GM12874 (cell line): ENCODE measurements around the gene XIRP2.

Source experiments
- TF ChIP-seq, protein P1 (sequence below): IDR thresholded peaks from 2 replicates; pipeline ENCODE4 v1.5.1; 2011; ENCODE audit warnings: low read depth, mild to moderate bottlenecking, control low read depth, low read length, moderate library complexity; ENCODE audit not compliant: insufficient read depth

Gene XIRP2

GRCh38 chr2:167115541-167115940 is 227.3 kb downstream of the XIRP2 start:
- TF ChIP-seq, protein P1, sequence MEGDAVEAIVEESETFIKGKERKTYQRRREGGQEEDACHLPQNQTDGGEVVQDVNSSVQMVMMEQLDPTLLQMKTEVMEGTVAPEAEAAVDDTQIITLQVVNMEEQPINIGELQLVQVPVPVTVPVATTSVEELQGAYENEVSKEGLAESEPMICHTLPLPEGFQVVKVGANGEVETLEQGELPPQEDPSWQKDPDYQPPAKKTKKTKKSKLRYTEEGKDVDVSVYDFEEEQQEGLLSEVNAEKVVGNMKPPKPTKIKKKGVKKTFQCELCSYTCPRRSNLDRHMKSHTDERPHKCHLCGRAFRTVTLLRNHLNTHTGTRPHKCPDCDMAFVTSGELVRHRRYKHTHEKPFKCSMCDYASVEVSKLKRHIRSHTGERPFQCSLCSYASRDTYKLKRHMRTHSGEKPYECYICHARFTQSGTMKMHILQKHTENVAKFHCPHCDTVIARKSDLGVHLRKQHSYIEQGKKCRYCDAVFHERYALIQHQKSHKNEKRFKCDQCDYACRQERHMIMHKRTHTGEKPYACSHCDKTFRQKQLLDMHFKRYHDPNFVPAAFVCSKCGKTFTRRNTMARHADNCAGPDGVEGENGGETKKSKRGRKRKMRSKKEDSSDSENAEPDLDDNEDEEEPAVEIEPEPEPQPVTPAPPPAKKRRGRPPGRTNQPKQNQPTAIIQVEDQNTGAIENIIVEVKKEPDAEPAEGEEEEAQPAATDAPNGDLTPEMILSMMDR, result no peak

DNA sequence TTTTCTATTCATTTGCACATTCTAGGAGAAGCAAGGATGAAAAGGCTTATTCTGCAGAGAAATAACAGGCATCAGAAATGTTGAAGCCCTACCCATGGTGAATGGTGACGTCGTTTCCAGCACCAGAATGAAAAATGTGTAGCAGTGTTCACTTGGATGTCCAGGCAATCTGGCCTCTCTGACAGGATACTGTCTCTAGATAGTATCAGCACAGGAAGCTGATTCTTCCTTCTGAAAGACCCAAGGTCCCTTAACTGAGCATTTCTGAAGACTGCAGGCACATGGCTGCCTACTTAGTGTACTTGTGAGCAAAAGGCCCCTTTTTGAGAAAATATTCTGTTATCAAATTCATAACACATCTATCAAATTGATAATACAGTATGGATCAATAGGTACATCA is 234.1 kb downstream of the XIRP2 start:
- TF ChIP-seq, protein P1, result no peak

DNA sequence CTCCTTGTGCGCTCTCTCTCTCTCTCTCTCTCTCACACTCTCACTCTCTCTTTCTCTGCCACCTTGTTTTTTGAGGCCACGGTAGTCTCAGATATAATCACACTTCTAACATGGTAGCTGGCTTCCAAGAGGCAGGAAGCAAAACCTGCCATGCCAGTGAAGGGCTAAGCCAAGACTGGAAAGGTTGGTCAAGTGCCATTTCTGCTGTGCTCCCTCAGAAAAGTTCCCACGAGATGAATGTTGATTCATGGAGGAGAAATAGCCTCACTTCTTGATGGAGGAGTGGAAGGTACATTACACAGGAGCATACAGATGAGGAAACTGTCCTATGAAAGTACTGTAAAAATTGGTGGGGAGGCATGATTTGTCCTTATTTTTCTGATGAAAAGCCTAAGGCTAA is 237.9 kb downstream of the XIRP2 start:
- TF ChIP-seq, protein P1, result no peak

- TF ChIP-seq, protein P1, result no peak
These were observed 238.9 kb downstream of the XIRP2 start for GRCh38 chr2:167127135-167127534.

DNA sequence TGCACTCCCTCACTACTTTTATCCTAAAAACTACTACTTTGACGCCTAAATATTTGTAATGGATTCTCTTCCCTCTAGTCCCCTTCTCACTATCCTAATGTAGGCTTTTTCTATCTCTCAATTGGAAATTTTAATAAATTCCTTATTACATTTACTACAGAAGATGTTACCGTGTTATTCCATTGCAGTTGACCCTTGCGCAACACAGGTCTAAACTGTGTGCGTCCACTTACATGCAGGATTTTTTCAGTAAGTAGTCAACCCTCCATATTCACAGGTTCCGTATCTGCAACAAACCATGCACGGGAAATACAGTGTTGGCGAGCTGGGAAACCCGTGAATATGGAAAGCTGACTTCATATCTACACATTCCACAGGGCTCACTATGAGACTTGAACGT is 239.8 kb downstream of the XIRP2 start:
- TF ChIP-seq, protein P1, result no peak

GRCh38 chr2:167132066-167132465 is 243.8 kb downstream of the XIRP2 start:
- TF ChIP-seq, protein P1, result no peak

DNA sequence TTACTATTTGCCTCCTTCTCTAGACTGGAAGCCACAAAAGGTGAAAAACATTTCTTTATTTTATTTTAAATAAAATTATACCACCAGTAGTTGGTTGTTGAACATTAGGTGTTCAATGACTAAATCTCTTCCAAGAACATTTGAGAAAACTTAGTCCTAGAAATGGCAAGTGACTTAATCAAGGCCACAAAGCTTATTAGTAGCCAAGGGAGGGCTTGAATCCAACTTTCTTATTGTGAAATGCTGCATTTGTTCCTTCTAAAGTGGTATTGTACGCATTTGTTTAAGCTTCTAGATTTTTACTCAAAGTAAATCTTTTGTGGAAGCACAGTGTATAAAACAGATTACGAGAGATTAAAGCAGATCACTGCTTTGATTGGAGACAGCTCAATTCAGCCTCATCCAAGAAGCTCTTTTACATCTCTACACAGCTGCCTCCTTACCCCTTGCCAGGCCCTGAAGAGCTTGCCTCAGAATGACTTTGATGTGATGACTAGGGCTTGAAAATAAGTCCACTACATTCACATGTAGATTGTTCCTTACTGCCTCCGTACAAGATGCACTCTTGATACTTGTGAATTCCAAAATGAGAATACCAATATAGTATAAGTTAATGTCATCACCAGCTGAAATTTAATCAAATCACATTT is 244.8 kb downstream of the XIRP2 start:
- TF ChIP-seq, protein P1, result no peak
